ENCODE data around the gene SPRING1. TPM values are rescaled to one million over a fixed set of nuclear protein-coding genes. Genes with fewer than 3 reads are reported as not detected.

SPRING1 gene, protein sequence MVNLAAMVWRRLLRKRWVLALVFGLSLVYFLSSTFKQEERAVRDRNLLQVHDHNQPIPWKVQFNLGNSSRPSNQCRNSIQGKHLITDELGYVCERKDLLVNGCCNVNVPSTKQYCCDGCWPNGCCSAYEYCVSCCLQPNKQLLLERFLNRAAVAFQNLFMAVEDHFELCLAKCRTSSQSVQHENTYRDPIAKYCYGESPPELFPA
- polyA plus RNA-seq: 10 to 100 TPM; 30.4 to 41.7 (median 38.4) TPM

DNA sequence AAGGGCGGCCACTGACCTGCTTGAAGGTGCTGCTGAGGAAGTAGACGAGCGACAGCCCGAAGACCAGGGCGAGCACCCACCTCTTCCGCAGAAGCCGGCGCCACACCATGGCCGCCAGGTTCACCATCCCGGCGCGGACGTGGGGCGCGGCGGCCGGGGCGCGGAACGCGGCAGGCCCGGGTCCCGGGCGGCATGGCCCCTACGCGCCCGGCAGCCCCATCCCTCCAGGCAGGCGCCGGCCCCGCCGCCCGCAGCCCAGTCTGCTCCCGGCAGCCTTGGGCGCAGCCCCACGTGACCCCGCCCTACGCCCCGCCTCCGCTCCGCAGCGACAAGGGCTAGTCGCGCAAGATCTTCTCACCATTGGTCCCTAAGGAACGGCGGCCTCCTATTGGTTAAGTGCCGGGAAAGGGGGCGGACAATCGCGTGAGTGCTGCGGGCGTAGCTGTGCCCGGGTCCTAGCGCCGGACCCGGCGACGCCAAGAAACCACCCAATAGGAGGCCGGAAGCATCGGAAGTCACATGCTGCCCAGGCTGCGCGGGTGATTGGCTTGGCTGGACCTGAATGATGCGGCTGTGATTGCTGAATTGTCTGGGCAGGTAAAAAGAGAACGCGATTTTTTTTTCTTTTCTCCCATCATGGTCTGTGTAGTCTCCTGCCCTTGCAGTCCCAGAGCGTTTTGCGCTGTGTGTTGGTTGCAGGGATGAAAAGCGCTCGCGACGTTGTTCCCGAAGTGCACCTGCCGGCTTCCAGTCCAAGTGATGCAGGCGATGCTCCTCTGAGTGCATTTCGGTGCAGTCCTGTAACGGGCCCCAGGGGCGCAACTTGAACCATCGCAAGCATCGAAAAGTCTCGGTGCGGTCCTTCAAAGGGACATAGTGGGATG, at the start of gene SPRING1, which contains the start of gene RNFT2:
SPRING1 (minus strand) TSS at position 296 of the 884 bp plus-strand sequence; CDS start at position 127, 169 bp downstream.
RNFT2 (plus strand) TSS at position 542 of the 884 bp plus-strand sequence. CDS start 2,183 bp downstream, outside the sequence.
- Mint-ChIP-seq H3K9me3 (no peaks in the 10 kb centered on the region), H3K36me3 (peaks cover 4 to 11% (median 7%) of the 10 kb centered on the region in 3 donors), H3K4me1 (peaks cover 35% of the 10 kb centered on the region in 2 donors), H3K27me3 (ENCODE audit: low read depth in 3 of 3) (peaks cover 2 to 7% (median 2%) of the 10 kb centered on the region in 3 donors), H3K27ac (peak within 1 kb of the TSS; percentile 68 to 91 (median 85)), H3K4me3 (peak within 1 kb of the TSS; percentile 92 to 95 (median 94))
- DNase-seq: peak; percentile 99

DNA sequence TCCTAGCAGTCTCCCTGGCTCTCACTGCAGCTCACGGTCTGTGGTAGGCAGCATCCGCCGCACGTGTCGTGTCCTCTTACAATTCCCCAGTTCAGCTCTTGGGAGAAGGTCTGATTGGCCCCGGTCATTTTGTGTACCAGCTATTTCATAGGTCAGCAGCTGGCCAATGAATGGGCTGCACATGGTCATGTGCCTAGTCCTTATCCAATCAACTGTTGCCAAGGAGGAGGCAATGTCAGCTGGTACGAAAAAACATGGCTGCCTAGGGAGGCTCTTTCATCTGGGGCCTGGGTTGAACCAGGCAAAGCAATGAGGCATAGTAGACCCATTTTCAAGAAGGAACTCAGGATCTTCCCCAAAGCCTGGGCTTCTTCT, 46.4 kb upstream of the SPRING1 start:
- H3K27ac Mint-ChIP-seq: no peak overlapping the region
- peaks cover 0 to 1% (median 0%) of the 10 kb centered on the region in 3 donors for H3K27me3 Mint-ChIP-seq (ENCODE audit: low read depth in 3 of 3)
- H3K4me3 Mint-ChIP-seq: no peak overlapping the region
- H3K36me3 Mint-ChIP-seq: peaks cover 0 to 14% (median 10%) of the 10 kb centered on the region in 3 donors
- DNase-seq: no peak
- peaks cover 0 to 3% (median 0%) of the 10 kb centered on the region in 6 donors for H3K9me3 Mint-ChIP-seq
- no peaks in the 10 kb centered on the region for H3K4me1 Mint-ChIP-seq

DNA sequence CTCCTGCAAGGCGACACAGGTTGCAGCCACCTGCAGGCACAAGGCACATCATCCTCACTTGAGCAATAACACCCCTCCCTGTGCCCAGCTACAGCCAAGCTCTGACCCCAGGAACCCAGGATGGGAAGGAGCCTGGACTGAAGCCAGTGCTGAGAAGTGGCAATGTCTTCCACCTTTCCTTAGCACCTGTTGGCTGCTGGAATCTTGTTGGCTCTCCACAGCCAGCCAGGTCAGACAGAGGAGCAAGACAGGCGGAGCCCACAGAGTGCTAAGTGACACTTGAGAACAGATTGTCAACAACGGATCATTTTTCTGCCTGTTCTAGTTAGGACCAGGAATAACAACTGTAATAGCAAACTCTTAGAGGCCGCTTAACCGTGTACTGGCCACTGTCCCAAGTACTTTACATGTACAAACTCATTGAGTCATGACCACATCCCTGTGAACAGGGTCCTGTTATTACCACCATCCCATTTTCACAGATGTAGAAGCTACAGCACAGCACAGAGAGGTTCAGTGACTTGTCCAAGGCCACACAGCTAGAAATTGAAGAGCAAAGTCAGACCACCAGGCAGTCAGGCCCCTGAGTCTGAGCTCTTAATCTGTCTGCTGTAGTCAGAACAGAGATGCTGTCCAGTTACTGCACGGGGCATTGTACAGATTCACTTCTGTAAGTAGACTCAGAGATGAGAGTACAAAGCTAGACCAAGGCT, 45.8 kb upstream of the SPRING1 start:
- H3K27ac Mint-ChIP-seq: no peak overlapping the region
- H3K36me3 Mint-ChIP-seq: peaks cover 0 to 14% (median 10%) of the 10 kb centered on the region in 3 donors

DNA sequence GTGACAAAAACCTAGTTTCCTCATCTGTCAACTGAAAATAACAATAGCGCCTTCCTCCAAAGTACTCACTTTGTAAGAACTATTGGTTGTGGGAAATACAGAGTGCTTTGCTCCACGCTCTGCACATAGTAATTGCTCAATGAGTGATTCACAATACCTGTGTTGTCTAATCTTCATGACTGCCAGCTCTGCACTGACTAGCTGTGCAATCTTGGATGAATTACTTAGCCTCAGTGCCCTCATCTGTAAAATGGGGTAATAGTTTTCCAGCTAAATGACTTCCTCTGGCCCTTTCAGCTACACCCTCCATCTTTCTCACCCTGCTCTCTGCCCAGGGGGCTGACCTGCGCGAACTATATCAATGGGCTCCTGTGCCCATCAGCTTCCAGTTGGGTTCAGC, 43.1 kb upstream of the SPRING1 start:
- Mint-ChIP-seq H3K27me3 (ENCODE audit: low read depth in 3 of 3) (peaks cover 0 to 1% (median 0%) of the 10 kb centered on the region in 3 donors), H3K27ac (no peak overlapping the region), H3K9me3 (peaks cover 0 to 1% (median 0%) of the 10 kb centered on the region in 6 donors), H3K4me3 (no peak overlapping the region), H3K4me1 (no peaks in the 10 kb centered on the region), H3K36me3 (peaks cover 0 to 10% (median 6%) of the 10 kb centered on the region in 3 donors)
- DNase-seq: no peak

More for the DNA sequence above, 45.8 kb upstream of the SPRING1 start:
- DNase-seq: no peak
- Mint-ChIP-seq H3K4me3 (no peak overlapping the region), H3K4me1 (no peaks in the 10 kb centered on the region), H3K9me3 (peaks cover 0 to 3% (median 0%) of the 10 kb centered on the region in 6 donors), H3K27me3 (ENCODE audit: low read depth in 3 of 3) (peaks cover 0 to 1% (median 0%) of the 10 kb centered on the region in 3 donors)

DNA sequence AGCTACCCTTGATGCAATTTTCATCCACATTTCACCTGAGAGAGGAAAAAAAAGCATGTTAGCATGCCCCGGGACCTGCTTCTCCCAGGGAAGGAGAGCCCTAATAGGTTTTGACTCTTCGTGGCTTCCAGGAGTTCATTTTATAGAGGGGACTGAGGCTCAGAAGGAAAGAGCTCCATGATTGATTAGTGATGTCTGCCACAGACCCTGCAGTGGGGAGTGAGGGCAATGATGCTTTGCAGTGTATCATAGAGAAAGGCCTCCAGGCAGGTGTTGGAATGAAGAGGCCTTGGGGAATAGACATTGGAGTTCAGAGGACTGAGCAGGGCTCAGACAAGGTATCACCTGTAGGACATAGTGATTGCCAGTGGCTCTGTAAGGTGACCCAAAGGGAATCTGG, 41.7 kb upstream of the SPRING1 start:
- DNase-seq: no peak
- H3K36me3 Mint-ChIP-seq: peaks cover 0 to 10% (median 6%) of the 10 kb centered on the region in 3 donors
- no peaks in the 10 kb centered on the region for H3K4me1 Mint-ChIP-seq
- no peaks in the 10 kb centered on the region for H3K9me3 Mint-ChIP-seq
- H3K27ac Mint-ChIP-seq: no peak overlapping the region
- no peaks in the 10 kb centered on the region for H3K27me3 Mint-ChIP-seq (ENCODE audit: low read depth in 3 of 3)
- H3K4me3 Mint-ChIP-seq: no peak overlapping the region

DNA sequence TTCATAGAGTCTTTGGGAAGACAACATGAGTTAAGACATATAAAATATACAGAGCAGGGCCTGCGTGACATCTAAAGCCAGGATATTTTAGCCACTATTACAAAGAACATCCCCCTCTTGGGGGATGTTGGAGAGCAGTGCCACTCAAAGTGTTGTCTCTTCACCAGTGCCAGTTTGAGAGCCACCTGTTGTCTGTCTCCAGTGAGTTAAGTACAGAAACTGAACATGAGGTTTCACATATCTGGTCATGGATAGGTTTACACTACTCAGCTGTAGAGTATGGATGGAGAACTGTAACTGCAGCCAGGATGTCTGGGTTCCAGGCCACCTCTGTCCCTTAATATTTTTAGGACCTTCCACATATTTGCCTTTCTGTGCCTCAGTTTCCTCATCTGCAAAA, 39.4 kb upstream of the SPRING1 start:
- Mint-ChIP-seq H3K9me3 (no peaks in the 10 kb centered on the region), H3K27ac (no peak overlapping the region), H3K27me3 (ENCODE audit: low read depth in 3 of 3) (peaks cover 0 to 2% (median 0%) of the 10 kb centered on the region in 3 donors), H3K36me3 (peaks cover 0 to 6% (median 0%) of the 10 kb centered on the region in 3 donors), H3K4me3 (no peak overlapping the region), H3K4me1 (no peaks in the 10 kb centered on the region)
- DNase-seq: no peak

DNA sequence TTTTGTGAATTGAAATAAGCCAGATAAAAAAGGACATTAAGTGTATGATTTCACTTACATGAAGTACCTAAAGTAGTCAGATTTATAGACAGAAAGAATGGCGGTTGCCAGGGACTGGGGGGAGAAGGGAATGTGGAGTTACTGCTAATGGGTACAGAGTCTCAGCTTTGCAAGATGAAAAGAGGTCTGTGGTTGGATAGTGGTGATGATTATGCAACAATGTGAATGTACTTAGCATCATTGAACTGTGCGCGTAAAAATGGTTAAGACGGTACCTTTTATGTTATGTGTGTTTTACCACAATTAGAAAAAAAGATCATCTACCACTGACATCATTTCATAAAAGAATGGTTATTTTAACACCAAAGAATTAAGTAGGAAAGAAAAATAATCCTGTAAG, 36.2 kb upstream of the SPRING1 start:
- no peak overlapping the region for H3K4me3 Mint-ChIP-seq
- H3K27me3 Mint-ChIP-seq (ENCODE audit: low read depth in 3 of 3): peaks cover 0 to 2% (median 0%) of the 10 kb centered on the region in 3 donors
- no peaks in the 10 kb centered on the region for H3K4me1 Mint-ChIP-seq
- H3K36me3 Mint-ChIP-seq: no peaks in the 10 kb centered on the region
- no peaks in the 10 kb centered on the region for H3K9me3 Mint-ChIP-seq
- DNase-seq: no peak
- H3K27ac Mint-ChIP-seq: no peak overlapping the region

DNA sequence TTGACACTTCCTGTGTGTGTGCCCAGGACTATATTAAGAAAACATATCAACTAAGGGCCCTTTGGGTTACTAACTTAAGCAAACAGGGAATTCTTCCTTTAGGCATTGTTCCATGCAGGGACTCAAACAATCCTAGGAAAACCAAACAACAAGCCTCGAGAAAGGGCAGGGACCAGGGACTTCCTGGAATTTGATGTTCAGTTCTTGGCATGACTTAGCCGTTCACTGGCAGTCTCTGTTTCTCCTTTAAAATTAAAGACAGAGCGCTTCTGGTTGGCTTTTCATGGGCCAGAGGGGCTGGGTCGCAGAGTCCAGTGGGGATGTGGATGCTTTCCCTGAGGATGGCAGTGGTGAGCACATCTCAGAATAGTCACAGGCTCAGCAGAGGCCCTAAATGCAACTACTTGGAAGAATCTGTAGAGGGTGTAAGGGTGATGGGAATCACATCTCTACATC, 35.4 kb upstream of the SPRING1 start:
- H3K27ac Mint-ChIP-seq: no peak overlapping the region

DNA sequence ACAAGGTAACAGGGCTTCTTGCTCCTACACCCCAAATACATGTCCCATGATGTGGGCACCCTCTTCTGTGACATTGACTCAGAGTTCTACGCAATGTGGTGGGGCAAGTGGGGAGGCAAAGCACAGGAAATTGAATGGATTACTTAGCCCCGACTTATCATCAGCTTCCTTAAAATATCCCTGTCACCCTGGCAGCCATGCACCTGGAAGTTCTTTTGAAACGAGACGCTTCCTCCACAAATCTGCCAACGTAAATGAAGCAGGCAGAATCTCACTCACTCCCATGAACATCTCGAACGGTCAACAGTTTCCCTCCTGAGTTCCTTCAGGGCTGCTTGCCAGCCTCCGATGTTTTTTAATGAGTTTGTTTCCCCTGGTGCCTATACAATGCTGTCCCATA, 33.8 kb upstream of the SPRING1 start:
- no peaks in the 10 kb centered on the region for H3K36me3 Mint-ChIP-seq
- H3K4me3 Mint-ChIP-seq: no peak overlapping the region
- H3K9me3 Mint-ChIP-seq: no peaks in the 10 kb centered on the region
- H3K27me3 Mint-ChIP-seq (ENCODE audit: low read depth in 3 of 3): peaks cover 0 to 2% (median 0%) of the 10 kb centered on the region in 3 donors
- no peak overlapping the region for H3K27ac Mint-ChIP-seq
- no peaks in the 10 kb centered on the region for H3K4me1 Mint-ChIP-seq
- DNase-seq: no peak

More for the DNA sequence above, 35.4 kb upstream of the SPRING1 start:
- H3K4me1 Mint-ChIP-seq: no peaks in the 10 kb centered on the region
- H3K36me3 Mint-ChIP-seq: no peaks in the 10 kb centered on the region
- no peak overlapping the region for H3K4me3 Mint-ChIP-seq
- peaks cover 0 to 2% (median 0%) of the 10 kb centered on the region in 3 donors for H3K27me3 Mint-ChIP-seq (ENCODE audit: low read depth in 3 of 3)
- no peak for DNase-seq
- H3K9me3 Mint-ChIP-seq: no peaks in the 10 kb centered on the region

DNA sequence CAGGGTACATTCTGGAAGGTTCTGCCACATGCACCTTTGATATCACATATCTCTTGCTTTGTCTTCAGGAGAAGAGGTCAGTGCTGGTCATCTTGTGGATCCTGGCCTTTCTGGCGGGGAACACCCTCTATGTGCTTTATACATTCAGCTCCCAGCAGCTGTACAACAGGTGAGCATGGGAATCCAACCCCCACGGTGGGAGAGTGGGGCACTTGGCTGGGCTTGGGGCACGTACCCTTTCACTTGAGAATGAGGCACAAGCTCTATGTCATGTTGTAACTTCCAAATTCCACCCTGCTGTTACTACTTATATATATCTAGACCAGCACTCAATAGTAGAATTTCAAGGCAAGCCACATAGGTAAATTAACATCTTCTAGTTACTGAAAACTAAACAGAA, 28.9 kb upstream of the SPRING1 start:
- H3K4me1 Mint-ChIP-seq: no peaks in the 10 kb centered on the region
- no peak overlapping the region for H3K27ac Mint-ChIP-seq
- H3K36me3 Mint-ChIP-seq: no peaks in the 10 kb centered on the region
- H3K9me3 Mint-ChIP-seq: no peaks in the 10 kb centered on the region
- no peak overlapping the region for H3K4me3 Mint-ChIP-seq
- no peak for DNase-seq
- no peaks in the 10 kb centered on the region for H3K27me3 Mint-ChIP-seq (ENCODE audit: low read depth in 3 of 3)

DNA sequence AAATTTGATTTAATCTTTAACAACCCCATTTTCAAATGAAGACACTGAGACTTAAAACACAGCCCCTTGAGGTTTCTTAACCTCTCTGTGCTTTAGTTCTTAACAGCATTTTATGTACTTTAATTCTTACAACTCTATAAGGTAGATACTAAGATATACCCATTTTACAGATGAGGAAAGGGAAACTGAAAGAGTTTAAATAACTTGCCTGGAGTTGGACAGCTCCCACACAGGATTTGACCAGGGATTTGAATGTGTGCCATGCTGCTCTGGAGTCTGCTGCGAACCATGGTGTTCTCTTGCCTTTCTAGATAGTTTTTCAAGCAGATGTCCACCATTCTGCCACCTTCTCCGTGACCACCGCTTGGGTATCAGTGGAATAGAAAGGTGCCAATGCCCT, 28.4 kb upstream of the SPRING1 start:
- peaks cover 0 to 1% (median 0%) of the 10 kb centered on the region in 3 donors for H3K27me3 Mint-ChIP-seq (ENCODE audit: low read depth in 3 of 3)
- H3K9me3 Mint-ChIP-seq: no peaks in the 10 kb centered on the region
- H3K4me1 Mint-ChIP-seq: no peaks in the 10 kb centered on the region
- H3K27ac Mint-ChIP-seq: no peak overlapping the region
- H3K4me3 Mint-ChIP-seq: no peak overlapping the region
- DNase-seq: no peak
- H3K36me3 Mint-ChIP-seq: no peaks in the 10 kb centered on the region

DNA sequence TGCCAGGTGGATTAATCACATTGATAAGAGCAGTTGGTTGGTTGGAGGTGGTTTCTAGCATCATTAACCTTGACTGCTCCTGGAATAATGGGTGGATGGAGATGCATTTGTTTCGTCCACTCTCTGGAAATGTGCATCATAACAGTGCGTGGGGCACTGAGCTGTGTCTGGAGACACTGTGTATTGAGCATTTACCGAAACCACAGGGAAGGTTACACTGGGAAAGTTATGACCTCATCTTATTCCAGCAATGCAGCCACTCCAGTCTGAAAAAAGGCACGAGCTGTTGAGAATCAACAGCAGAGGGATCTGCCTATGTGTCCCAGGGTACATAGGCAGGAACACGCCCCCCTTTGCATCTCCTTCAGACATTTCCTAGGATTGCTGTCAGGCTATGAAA, 27.4 kb upstream of the SPRING1 start:
- Mint-ChIP-seq H3K4me1 (no peaks in the 10 kb centered on the region), H3K4me3 (no peak overlapping the region), H3K9me3 (no peaks in the 10 kb centered on the region), H3K36me3 (peaks cover 0 to 3% (median 0%) of the 10 kb centered on the region in 3 donors), H3K27me3 (ENCODE audit: low read depth in 3 of 3) (peaks cover 0 to 1% (median 0%) of the 10 kb centered on the region in 3 donors), H3K27ac (no peak overlapping the region)
- no peak for DNase-seq

DNA sequence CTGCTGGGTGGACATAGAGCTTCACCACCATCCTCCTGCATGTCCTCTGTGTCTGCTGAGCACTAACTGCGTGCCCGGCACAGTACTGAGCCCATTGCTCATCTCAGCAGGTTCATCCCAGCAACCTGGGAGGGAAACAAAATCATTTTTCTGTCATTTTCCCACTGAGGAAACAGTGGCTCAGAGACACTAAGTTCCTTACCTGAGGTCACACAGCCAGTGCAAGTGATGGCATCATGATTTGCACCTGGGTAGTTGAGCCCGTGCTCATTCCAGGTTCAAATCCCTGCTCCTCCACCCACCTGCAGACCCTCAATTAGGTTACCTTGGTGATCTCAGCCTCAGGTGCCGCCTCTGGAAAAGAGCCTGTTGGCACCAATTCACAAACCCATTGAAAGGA, 23.6 kb upstream of the SPRING1 start:
- no peaks in the 10 kb centered on the region for H3K9me3 Mint-ChIP-seq
- H3K4me1 Mint-ChIP-seq: peaks cover 0 to 7% of the 10 kb centered on the region in 2 donors
- H3K36me3 Mint-ChIP-seq: peaks cover 0 to 3% (median 0%) of the 10 kb centered on the region in 3 donors
- no peak for DNase-seq
- H3K4me3 Mint-ChIP-seq: no peak overlapping the region
- no peak overlapping the region for H3K27ac Mint-ChIP-seq
- H3K27me3 Mint-ChIP-seq (ENCODE audit: low read depth in 3 of 3): peaks cover 0 to 1% (median 0%) of the 10 kb centered on the region in 3 donors
